Smooth muscle cell (in vitro differentiated cells): ENCODE data around the gene ZDHHC21. TPM values are rescaled to one million over a fixed set of nuclear protein-coding genes. Genes with fewer than 3 reads are reported as not detected.

Source experiments
- DNase-seq: peaks from one replicate; lab custom pipeline; 2025; ENCODE audit not compliant: unreplicated experiment; lab: John Stamatoyannopoulos, UW
- H2AFZ ChIP-seq: fragments of 200-600 bp; sonication (generic); 2 replicates; pipeline ENCODE4 v1.6.0; 2016; ENCODE audit warnings: antibody characterized with exemption, low read depth, mild to moderate bottlenecking
- H3F3A ChIP-seq: fragments of 200-600 bp; sonication (generic); 2 replicates; pipeline ENCODE4 v1.6.0; 2017; ENCODE audit warnings: antibody characterized with exemption, low read depth
- H3K27ac ChIP-seq: fragments of 200-600 bp; sonication (generic); 2 replicates; pipeline ENCODE4 v1.5.1; 2016; ENCODE audit warnings: low read depth, mild to moderate bottlenecking
- H3K27me3 ChIP-seq: fragments of 200-600 bp; sonication (generic); 2 replicates; pipeline ENCODE4 v1.6.1; 2016; ENCODE audit warnings: low read depth, mild to moderate bottlenecking
- H3K36me3 ChIP-seq: fragments of 200-600 bp; sonication (generic); 2 replicates; pipeline ENCODE4 v1.5.1; 2016; ENCODE audit warnings: low read depth
- H3K4me1 ChIP-seq: fragments of 200-600 bp; sonication (generic); 2 replicates; pipeline ENCODE4 v1.5.1; 2016; ENCODE audit warnings: low read depth
- H3K4me2 ChIP-seq: fragments of 200-600 bp; sonication (generic); 2 replicates; pipeline ENCODE4 v1.6.0; 2016; ENCODE audit warnings: mild to moderate bottlenecking
- H3K4me3 ChIP-seq: fragments of 200-600 bp; sonication (generic); 2 replicates; pipeline ENCODE4 v1.5.1; 2016; ENCODE audit warnings: mild to moderate bottlenecking
- H3K79me2 ChIP-seq: fragments of 200-600 bp; sonication (generic); 2 replicates; pipeline ENCODE4 v1.6.0; 2016; ENCODE audit warnings: low read depth, mild to moderate bottlenecking
- H3K9ac ChIP-seq: fragments of 200-600 bp; sonication (generic); 2 replicates; pipeline ENCODE4 v1.6.0; 2016; ENCODE audit warnings: low read depth
- H3K9me3 ChIP-seq: fragments of 200-600 bp; sonication (generic); replicated peaks from 2 replicates; pipeline ENCODE4 v1.5.1; 2016; ENCODE audit warnings: low read depth
- H4K20me1 ChIP-seq: fragments of 200-600 bp; sonication (generic); 2 replicates; pipeline ENCODE4 v1.6.0; 2016; ENCODE audit warnings: low read depth
- WGBS: methylation state at CpG from one replicate; pipeline ENCODE4 v1.1.7; 2016; ENCODE audit warnings: low lambda C conversion rate; 5-methylcytosine and 5-hydroxymethylcytosine counted together
- polyA plus RNA-seq: library from polyadenylated mRNA; unstranded; fragments of >200 nt; fragmentation: Nextera tagmentation; extraction: Ambion mirVana; gene quantifications from 2 replicates; pipeline ENCODE4 v1.2.1, GENCODE V29; 2016
- total RNA-seq: library from RNA; depleted of rRNA; stranded (reverse); fragments of >200 nt; gene quantifications from 2 replicates; pipeline ENCODE4 v1.2.3, GENCODE V29; 2014
- TF ChIP-seq, protein P1 (sequence below): fragments of 200-600 bp; sonication (generic); IDR thresholded peaks from 2 replicates; pipeline ENCODE4 v1.5.1; 2017; ENCODE audit warnings: borderline replicate concordance, mild to moderate bottlenecking, antibody characterized with exemption; ENCODE audit not compliant: insufficient read depth, poor library complexity, severe bottlenecking

The ZDHHC21 gene
- total and polyA plus RNA-seq, 2 experiments from 2014 or later = 1.3 to 9.0 TPM

DNA sequence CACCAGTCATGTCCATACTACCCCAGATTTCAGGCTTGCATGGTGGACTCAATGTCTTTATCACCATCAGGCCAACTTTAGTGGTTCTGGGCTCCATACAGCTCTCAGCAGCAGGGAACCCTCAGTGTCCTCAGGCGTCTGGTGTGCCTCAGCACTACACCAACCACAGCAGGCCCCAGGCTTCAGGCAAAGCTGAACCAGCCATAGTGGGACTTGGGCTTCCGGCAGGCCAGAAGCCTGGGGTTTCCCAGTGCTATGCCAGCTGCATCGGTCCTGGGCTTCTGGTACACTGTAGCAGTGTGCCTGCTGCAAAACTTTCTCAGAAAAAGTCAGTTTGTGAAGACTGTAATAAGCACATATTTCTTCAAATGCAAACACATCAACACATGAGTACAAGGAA, 11.0 kb upstream of the ZDHHC21 start:
- Histone ChIP-seq H3K27ac (no peak overlapping the region), H3K4me2 (no peak overlapping the region), H3K9ac (no peak overlapping the region), H3F3A (no peaks in the 10 kb centered on the region), H3K9me3 (peaks cover 9% of the 10 kb centered on the region), H3K4me3 (no peak overlapping the region), H3K4me1 (no peaks in the 10 kb centered on the region), H3K27me3 (no peaks in the 10 kb centered on the region), H2AFZ (no peak overlapping the region), H3K79me2 (no peaks in the 10 kb centered on the region), H3K36me3 (peaks cover 3% of the 10 kb centered on the region), H4K20me1 (no peaks in the 10 kb centered on the region)
- TF ChIP-seq, protein P1, sequence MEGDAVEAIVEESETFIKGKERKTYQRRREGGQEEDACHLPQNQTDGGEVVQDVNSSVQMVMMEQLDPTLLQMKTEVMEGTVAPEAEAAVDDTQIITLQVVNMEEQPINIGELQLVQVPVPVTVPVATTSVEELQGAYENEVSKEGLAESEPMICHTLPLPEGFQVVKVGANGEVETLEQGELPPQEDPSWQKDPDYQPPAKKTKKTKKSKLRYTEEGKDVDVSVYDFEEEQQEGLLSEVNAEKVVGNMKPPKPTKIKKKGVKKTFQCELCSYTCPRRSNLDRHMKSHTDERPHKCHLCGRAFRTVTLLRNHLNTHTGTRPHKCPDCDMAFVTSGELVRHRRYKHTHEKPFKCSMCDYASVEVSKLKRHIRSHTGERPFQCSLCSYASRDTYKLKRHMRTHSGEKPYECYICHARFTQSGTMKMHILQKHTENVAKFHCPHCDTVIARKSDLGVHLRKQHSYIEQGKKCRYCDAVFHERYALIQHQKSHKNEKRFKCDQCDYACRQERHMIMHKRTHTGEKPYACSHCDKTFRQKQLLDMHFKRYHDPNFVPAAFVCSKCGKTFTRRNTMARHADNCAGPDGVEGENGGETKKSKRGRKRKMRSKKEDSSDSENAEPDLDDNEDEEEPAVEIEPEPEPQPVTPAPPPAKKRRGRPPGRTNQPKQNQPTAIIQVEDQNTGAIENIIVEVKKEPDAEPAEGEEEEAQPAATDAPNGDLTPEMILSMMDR = no peak
- WGBS = 86% methylated on average over 3 of the region's 3 CpGs
- DNase-seq = no peak

DNA sequence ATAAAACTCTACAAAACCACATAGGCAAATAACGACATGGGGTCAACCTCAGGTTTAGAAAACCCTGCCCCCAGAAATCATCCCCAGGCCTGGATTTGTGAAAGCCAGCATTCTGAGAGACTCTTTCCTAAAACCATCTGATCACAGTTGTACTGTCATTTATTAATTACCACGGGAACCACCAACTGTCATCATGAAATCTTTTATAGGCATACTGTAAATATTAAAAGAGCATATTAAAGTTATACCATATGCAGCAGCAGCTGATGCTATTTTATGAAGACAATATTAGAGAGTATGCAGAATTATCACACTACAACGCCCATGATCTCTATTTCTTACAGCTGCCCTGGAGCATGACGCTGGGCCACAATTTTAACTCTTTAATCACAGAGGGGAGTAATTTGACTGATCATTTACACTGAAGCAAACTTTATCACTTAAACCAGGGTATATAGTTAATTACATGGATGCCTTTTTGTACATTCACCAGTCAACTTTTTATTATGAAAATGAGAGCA, 9.0 kb upstream of the ZDHHC21 start:
- peaks cover 9% of the 10 kb centered on the region for H3K9me3 ChIP-seq
- no peak for DNase-seq
- H3F3A ChIP-seq = no peaks in the 10 kb centered on the region
- H3K9ac ChIP-seq = no peak overlapping the region
- 79% methylated on average over 4 of the region's 4 CpGs for WGBS
- H3K27me3 ChIP-seq = no peaks in the 10 kb centered on the region
- no peaks in the 10 kb centered on the region for H4K20me1 ChIP-seq
- H3K4me1 ChIP-seq = no peaks in the 10 kb centered on the region
- TF ChIP-seq, protein P1 = no peak
- no peak overlapping the region for H2AFZ ChIP-seq
- peaks cover under 1% of the 10 kb centered on the region for H3K36me3 ChIP-seq
- H3K4me2 ChIP-seq = no peak overlapping the region
- no peak overlapping the region for H3K4me3 ChIP-seq
- H3K27ac ChIP-seq = no peak overlapping the region
- H3K79me2 ChIP-seq = no peaks in the 10 kb centered on the region

DNA sequence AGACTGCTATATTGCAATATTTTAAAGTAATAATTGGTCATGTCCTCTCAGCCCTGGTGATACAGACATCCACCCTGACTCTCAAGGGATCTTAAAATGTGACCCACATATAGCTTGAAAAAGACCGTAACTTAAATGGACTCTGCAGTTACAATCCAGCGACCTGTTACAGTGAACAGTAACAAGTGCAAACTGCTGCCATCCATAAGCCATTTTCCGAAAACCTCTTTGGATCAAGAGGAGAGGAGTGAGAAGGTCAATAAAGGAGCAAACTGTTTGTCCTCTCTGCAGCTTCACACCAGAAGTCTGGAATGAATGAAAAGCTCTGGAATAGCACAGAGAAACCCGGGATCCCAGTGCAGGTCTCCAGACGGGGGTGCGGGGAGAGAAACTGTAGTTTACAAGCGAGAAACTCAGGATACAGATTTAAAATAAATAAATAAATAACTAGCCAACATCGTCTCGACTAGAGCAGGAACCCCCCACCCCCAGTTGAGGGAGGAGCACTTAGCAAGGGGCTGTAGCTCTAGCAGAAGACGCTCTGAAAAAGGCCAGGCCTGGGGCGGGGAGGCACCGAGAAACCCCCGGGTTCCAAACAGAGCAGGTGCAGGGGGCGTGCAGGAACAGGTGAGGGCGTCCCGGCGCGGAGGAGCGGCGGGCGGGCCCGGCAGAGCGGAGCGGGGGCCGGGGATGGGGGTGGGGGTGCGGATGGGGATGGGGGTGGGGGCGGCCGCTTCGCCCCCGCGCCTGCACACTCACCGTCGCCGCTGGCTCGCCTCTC, 572 bp downstream of the ZDHHC21 start:
- Histone ChIP-seq H3K9ac (peak overlapping the region; percentile 69), H3K79me2 (peaks cover 19% of the 10 kb centered on the region), H3K4me3 (peak overlapping the region; percentile 86), H3K36me3 (no peaks in the 10 kb centered on the region), H3K27ac (no peak overlapping the region), H3K27me3 (no peaks in the 10 kb centered on the region), H3K4me1 (peaks cover 17% of the 10 kb centered on the region), H3F3A (no peaks in the 10 kb centered on the region), H4K20me1 (no peaks in the 10 kb centered on the region), H2AFZ (peak overlapping the region; percentile 98), H3K4me2 (peak overlapping the region; percentile 90), H3K9me3 (no peaks in the 10 kb centered on the region)
- WGBS = 9% methylated on average over 14 of the region's 35 CpGs
- DNase-seq = no peak
- TF ChIP-seq, protein P1 = no peak
